Esophagus muscularis mucosa (tissue), 4 donors: ENCODE data around the gene ARID1B. TPM values are rescaled to one million over a fixed set of nuclear protein-coding genes. Genes with fewer than 3 reads are reported as not detected.

Experiments used
- DNase-seq: peaks from one replicate; pipeline ENCODE4 v3.0.0-alpha.2; 2017; ENCODE audit errors: extremely low spot score
- H3K27ac ChIP-seq, 4 donors: fragments of 200-600 bp; sonication (generic); replicated peaks in 1 of 4; 1 replicate in 3 of 4; 2 replicates in 1 of 4; pipeline ENCODE4 v1.5.1; 2016 to 2019; ENCODE audit warnings: mild to moderate bottlenecking in 1 of 4
- H3K27me3 ChIP-seq, 4 donors: fragments of 200-600 bp; sonication (generic); one replicate each; pipeline versions ENCODE4 v1.5.1 to v1.6.0; 2016 to 2019
- H3K36me3 ChIP-seq, 4 donors: fragments of 200-600 bp; sonication (generic); one replicate each; pipeline ENCODE4 v1.5.1; 2016 to 2019
- H3K4me1 ChIP-seq, 4 donors: fragments of 200-600 bp; sonication (generic); one replicate each; pipeline ENCODE4 v1.5.1; 2016 to 2019
- H3K4me3 ChIP-seq, 4 donors: fragments of 200-600 bp; sonication (generic); 1 replicate in 2 of 4; 2 replicates in 2 of 4; pipeline ENCODE4 v1.5.1; 2016 to 2019; ENCODE audit warnings: mild to moderate bottlenecking in 4 of 4, moderate library complexity in 1 of 4
- H3K9me3 ChIP-seq, 4 donors: fragments of 200-600 bp; sonication (generic); 1 replicate in 3 of 4; 2 replicates in 1 of 4; pipeline ENCODE4 v1.5.1; 2016 to 2019
- EP300 ChIP-seq: sonication (generic); formaldehyde crosslinking; IDR thresholded peaks from one replicate; pipeline ENCODE4 v1.6.1; 2017; ENCODE audit warnings: antibody characterized with exemption
- POLR2A ChIP-seq: fragments of 450-650 bp; IDR thresholded peaks from one replicate; pipeline ENCODE4 v1.6.1; 2017; ENCODE audit warnings: antibody characterized with exemption, moderate library complexity, mild to moderate bottlenecking, low read depth
- POLR2AphosphoS5 ChIP-seq, 2 donors: sonication (generic); formaldehyde crosslinking; IDR thresholded peaks; one replicate each; pipeline ENCODE4 v1.6.1; 2017; ENCODE audit warnings: antibody characterized with exemption in 2 of 2
- WGBS: methylation state at CpG from one replicate; pipeline ENCODE4 v1.1.5; 2018; 5-methylcytosine and 5-hydroxymethylcytosine counted together
- intact Hi-C: fragments of 100-400 bp; cut with DNase I; formaldehyde crosslinking; loops from one replicate; pipeline ENCODE4 v1.15.1; 2023
- total RNA-seq, 4 donors: library from RNA; depleted of rRNA; stranded (reverse); fragments of >200 nt; gene quantifications; one replicate each; pipeline versions ENCODE4 v1.1.0 to v1.2.1, GENCODE V29; 2016
- TF ChIP-seq, protein P1 (sequence below), 3 experiments: fragments of 200-600 bp in 2 of 3; fragments of 450-650 bp in 1 of 3; sonication (generic) in 2 of 3; IDR thresholded peaks; one replicate each; pipeline ENCODE4 v1.5.1; 2017 to 2019; ENCODE audit warnings: antibody characterized with exemption in 3 of 3, mild to moderate bottlenecking in 2 of 3, moderate library complexity in 1 of 3

ARID1B gene
- total RNA-seq, 4 donors from 2014 or later = 55.0 to 87.2 (median 72.7) TPM

DNA sequence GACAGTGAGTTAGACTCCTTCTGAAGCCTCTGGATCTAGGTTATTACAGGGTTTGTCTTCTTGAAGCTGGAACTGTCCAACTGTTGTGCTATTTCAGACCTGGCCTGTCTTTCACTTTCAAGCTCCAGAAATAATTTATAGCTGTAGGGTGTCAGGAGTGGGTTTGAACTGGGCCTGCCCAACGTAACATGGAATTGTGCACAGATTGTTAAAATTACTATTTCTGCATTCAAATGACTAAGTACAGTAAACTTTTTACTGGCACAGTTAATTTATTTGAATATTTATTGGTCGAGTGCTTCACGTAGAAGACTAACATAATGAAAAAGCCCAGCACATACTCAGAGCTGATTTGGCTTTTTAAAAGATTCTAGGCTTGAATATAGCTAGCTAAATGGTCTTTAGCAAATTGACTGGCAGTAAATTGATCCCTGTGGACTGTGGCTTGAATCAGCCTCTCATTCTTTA lies 74.3 kb downstream of the ARID1B start:
- H3K36me3 ChIP-seq = no peaks in the 10 kb centered on the region
- intact Hi-C loops = no loop called here
- TF ChIP-seq POLR2A (no peak), EP300 (no peak), POLR2AphosphoS5 (IDR thresholded peaks at IDR 0.05) (no peak)
- TF ChIP-seq, protein P1, sequence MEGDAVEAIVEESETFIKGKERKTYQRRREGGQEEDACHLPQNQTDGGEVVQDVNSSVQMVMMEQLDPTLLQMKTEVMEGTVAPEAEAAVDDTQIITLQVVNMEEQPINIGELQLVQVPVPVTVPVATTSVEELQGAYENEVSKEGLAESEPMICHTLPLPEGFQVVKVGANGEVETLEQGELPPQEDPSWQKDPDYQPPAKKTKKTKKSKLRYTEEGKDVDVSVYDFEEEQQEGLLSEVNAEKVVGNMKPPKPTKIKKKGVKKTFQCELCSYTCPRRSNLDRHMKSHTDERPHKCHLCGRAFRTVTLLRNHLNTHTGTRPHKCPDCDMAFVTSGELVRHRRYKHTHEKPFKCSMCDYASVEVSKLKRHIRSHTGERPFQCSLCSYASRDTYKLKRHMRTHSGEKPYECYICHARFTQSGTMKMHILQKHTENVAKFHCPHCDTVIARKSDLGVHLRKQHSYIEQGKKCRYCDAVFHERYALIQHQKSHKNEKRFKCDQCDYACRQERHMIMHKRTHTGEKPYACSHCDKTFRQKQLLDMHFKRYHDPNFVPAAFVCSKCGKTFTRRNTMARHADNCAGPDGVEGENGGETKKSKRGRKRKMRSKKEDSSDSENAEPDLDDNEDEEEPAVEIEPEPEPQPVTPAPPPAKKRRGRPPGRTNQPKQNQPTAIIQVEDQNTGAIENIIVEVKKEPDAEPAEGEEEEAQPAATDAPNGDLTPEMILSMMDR (IDR thresholded peaks at IDR 0.05) = no peak
- WGBS = 34% methylated on average over 3 of the region's 3 CpGs
- no peak overlapping the region for H3K27ac ChIP-seq
- no peak for DNase-seq
- peaks cover 61 to 82% (median 73%) of the 10 kb centered on the region in 4 donors for H3K4me1 ChIP-seq
- H3K4me3 ChIP-seq = no peak overlapping the region
- no peaks in the 10 kb centered on the region for H3K9me3 ChIP-seq
- no peaks in the 10 kb centered on the region for H3K27me3 ChIP-seq

DNA sequence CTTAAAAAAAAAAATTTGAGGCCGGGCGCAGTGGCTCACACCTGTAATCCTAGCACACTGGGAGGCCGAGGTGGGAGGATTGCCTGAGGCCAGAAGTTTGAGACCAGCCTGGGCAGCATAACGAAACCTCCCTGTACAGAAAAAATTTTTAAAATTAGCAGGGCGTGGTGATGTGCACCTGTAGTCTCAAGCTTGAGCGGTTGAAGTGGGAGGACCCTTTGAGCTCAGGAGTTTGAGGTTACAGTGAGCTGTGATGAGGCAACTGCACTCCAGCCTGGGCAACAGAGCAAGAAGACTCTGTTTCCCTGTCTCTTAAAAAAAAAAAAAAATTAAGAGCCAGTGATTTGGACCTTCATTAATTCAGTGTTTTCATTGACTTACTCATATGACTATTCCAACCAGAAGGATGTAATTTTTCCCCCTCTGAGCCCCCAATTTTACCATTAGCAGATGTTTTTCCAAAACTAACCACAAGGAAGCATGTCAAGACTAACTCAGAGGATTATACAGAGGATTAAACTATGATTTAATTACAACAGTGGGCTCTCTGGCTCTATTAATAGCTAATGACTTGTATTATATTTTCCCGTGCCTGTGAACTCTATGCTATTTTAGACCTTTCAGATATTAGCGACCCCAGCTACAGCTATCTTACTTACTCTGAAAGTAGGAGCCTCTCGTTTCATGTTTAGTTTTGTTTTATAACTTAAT lies 75.1 kb downstream of the ARID1B start:
- intact Hi-C loops = no loop called here
- Histone ChIP-seq H3K27ac (no peak overlapping the region), H3K4me1 (peaks cover 56 to 81% (median 72%) of the 10 kb centered on the region in 4 donors), H3K4me3 (no peak overlapping the region), H3K36me3 (no peaks in the 10 kb centered on the region), H3K9me3 (no peaks in the 10 kb centered on the region), H3K27me3 (no peaks in the 10 kb centered on the region)
- WGBS = 76% methylated on average over 9 of the region's 9 CpGs
- TF ChIP-seq POLR2A (no peak), POLR2AphosphoS5 (IDR thresholded peaks at IDR 0.05) (no peak), EP300 (no peak)
- TF ChIP-seq, protein P1 (IDR thresholded peaks at IDR 0.05) = no peak
- no peak for DNase-seq

DNA sequence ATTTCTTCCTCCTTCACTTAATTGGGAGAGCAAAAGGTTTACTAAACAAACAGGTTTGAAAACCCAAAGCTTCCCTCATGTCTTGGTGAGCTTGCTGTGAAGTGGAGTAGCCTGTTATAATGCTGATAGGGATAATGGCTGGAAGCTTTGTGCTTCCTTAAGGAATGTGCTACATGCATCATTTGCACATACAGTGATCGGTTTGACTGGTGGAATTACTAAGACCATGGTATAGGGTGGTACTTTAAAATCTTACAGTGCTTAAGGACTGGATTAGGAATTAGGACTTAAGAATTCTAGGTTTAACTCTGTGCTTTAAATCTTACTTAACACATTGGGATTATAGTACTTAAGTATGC lies 75.7 kb downstream of the ARID1B start:
- DNase-seq = no peak
- Histone ChIP-seq H3K4me3 (no peak overlapping the region), H3K27ac (no peak overlapping the region), H3K9me3 (no peaks in the 10 kb centered on the region), H3K4me1 (peaks cover 54 to 81% (median 71%) of the 10 kb centered on the region in 4 donors), H3K36me3 (no peaks in the 10 kb centered on the region), H3K27me3 (no peaks in the 10 kb centered on the region)
- WGBS = 79% methylated on average over 1 of the region's 1 CpG
- TF ChIP-seq POLR2AphosphoS5 (IDR thresholded peaks at IDR 0.05) (no peak), POLR2A (no peak), EP300 (no peak)
- TF ChIP-seq, protein P1 (IDR thresholded peaks at IDR 0.05) = no peak
- intact Hi-C loops = no loop called here

DNA sequence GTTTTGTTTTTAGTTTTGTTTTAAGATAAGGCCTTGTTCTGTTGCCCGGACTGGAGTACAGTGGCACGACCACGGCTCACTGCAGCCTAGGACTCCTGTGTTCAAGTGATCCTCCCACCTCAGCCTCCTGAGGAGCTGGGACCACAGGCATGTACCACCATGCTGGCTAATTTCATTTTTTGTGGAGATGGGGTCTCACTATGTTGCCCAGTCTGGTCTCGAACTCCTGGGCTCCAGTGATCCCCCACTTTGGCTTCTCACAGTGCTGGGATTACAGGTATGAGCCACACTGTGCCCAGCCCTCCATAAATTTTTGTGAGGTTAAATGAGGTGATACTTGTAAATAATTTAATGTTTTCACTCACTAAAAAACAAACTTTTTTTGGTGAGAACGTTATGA lies 76.6 kb downstream of the ARID1B start:
- no peaks in the 10 kb centered on the region for H3K9me3 ChIP-seq
- H3K36me3 ChIP-seq = no peaks in the 10 kb centered on the region
- H3K4me1 ChIP-seq = peaks cover 46 to 81% (median 63%) of the 10 kb centered on the region in 4 donors
- DNase-seq = no peak
- H3K27ac ChIP-seq = no peak overlapping the region
- WGBS = 85% methylated on average over 4 of the region's 5 CpGs
- TF ChIP-seq, protein P1 (IDR thresholded peaks at IDR 0.05) = no peak
- TF ChIP-seq POLR2A (no peak), POLR2AphosphoS5 (IDR thresholded peaks at IDR 0.05) (no peak), EP300 (no peak)
- H3K27me3 ChIP-seq = no peaks in the 10 kb centered on the region
- no peak overlapping the region for H3K4me3 ChIP-seq
- intact Hi-C loops = no loop called here
